ENCODE results near the gene EIF4G3.
A peak's percentile ranks its signal among the peaks of the same experiment; 100 is the strongest.
"Not testable (repeated sequence)": the region's sequence is repeated elsewhere in the genome, so short reads cannot be mapped to it uniquely, and the experiment has no call there.

Gene EIF4G3

DNA sequence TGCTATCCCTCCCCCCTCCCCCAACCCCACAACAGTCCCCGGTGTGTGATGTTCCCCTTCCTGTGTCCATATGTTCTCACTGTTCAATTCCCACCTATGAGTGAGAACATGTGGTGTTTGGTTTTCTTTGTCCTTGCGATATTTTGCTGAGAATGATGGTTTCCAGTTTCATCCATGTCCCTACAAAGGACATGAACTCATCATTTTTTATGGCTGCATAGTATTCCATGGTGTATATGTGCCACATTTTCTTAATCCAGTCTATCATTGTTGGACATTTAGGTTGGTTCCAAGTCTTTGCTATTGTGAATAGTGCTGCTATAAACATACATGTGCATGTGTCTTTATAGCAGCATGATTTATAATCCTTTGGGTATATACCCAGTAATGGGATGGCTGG is 269.2 kb downstream of the EIF4G3 start:
- not testable (repeated sequence) for H2AFZ ChIP-seq (ENCODE audit: low read depth, low read length); H3K27me3 ChIP-seq (ENCODE audit: control insufficient read depth in 1 of 2, insufficient read depth in 1 of 2, low read length in 2 of 2); H3K4me3 ChIP-seq (ENCODE audit: insufficient read depth in 1 of 2, low read depth in 1 of 2, low read length in 2 of 2); H2BK15ac ChIP-seq (ENCODE audit: low read depth, poor library complexity, severe bottlenecking); H2AK5ac ChIP-seq (ENCODE audit: low read length, severe bottlenecking); H3K4me2 ChIP-seq (ENCODE audit: low read length, poor library complexity, severe bottlenecking); H3K9me3 ChIP-seq (ENCODE audit: control insufficient read depth, low read length); H4K91ac ChIP-seq (ENCODE audit: low read length); H3K18ac ChIP-seq (ENCODE audit: low read depth in 1 of 2, low read length in 2 of 2); H3K4me1 ChIP-seq (ENCODE audit: control insufficient read depth, insufficient read depth, low read depth, low read length); DNase-seq; H3K14ac ChIP-seq (ENCODE audit: low read length in 2 of 2); H2BK5ac ChIP-seq (ENCODE audit: low read depth, low read length, poor library complexity, severe bottlenecking); H3K27ac ChIP-seq (ENCODE audit: low read length, poor library complexity, severe bottlenecking); H2BK12ac ChIP-seq (ENCODE audit: low read length in 2 of 2); H3K23ac ChIP-seq (ENCODE audit: low read length in 2 of 2); H4K8ac ChIP-seq (ENCODE audit: low read length); H2BK120ac ChIP-seq (ENCODE audit: low read depth, low read length); H3K9ac ChIP-seq (ENCODE audit: low read length); H3K4ac ChIP-seq (ENCODE audit: low read depth in 1 of 2, low read length in 2 of 2)
- H3K36me3 ChIP-seq (ENCODE audit: control insufficient read depth in 1 of 2, insufficient read depth in 2 of 2, low read depth in 1 of 2, low read length in 2 of 2), result peaks cover 3 to 32% of the 10 kb centered on the region in 2 experiments
- H3K79me1 ChIP-seq (replicated peaks; ENCODE audit: low read length, poor library complexity, severe bottlenecking), result peaks cover 13% of the 10 kb centered on the region
- no CpG with 5 or more reads among the region's 2 CpGs for WGBS

DNA sequence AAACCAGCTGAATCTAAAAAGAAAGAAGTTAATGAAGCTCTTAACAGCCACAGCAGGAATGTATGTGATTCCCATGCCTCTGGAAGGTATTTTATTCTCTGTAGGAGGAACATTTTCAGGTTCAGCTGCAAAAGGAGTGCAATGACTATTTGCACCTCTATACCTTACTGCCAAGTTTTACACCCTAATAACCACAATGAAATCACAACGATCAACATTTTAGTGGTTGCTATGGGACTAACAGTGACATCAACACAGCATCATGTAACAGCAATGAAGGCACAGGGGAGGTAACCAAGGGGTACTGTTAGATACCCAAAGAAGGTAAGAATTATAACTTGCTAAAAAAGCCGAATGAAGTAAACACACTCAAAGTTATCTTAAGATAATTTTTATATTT is 273.3 kb downstream of the EIF4G3 start:
- no peak overlapping the region for H3K9ac ChIP-seq (ENCODE audit: low read length)
- no CpG with 5 or more reads among the region's 2 CpGs for WGBS
- no peak overlapping the region for H4K91ac ChIP-seq (ENCODE audit: low read length)
- no peak overlapping the region for H2BK120ac ChIP-seq (ENCODE audit: low read depth, low read length)
- H3K14ac ChIP-seq (ENCODE audit: low read length in 2 of 2), result no peak overlapping the region
- no peak overlapping the region for H3K27ac ChIP-seq (ENCODE audit: low read length, poor library complexity, severe bottlenecking)
- no peak overlapping the region for H3K4me3 ChIP-seq (ENCODE audit: insufficient read depth in 1 of 2, low read depth in 1 of 2, low read length in 2 of 2)
- no peak overlapping the region for H2BK12ac ChIP-seq (ENCODE audit: low read length in 2 of 2)
- H4K8ac ChIP-seq (ENCODE audit: low read length), result no peak overlapping the region
- no peak overlapping the region for H2BK5ac ChIP-seq (ENCODE audit: low read depth, low read length, poor library complexity, severe bottlenecking)
- no peak overlapping the region for H3K4me2 ChIP-seq (ENCODE audit: low read length, poor library complexity, severe bottlenecking)
- H3K23ac ChIP-seq (ENCODE audit: low read length in 2 of 2), result no peak overlapping the region
- H2AK5ac ChIP-seq (ENCODE audit: low read length, severe bottlenecking), result no peak overlapping the region
- no peaks in the 10 kb centered on the region for H3K4me1 ChIP-seq (ENCODE audit: control insufficient read depth, insufficient read depth, low read depth, low read length)
- H3K27me3 ChIP-seq (ENCODE audit: control insufficient read depth in 1 of 2, insufficient read depth in 1 of 2, low read length in 2 of 2), result no peaks in the 10 kb centered on the region
- no peaks in the 10 kb centered on the region for H3K9me3 ChIP-seq (ENCODE audit: control insufficient read depth, low read length)
- no peak overlapping the region for H3K18ac ChIP-seq (ENCODE audit: low read depth in 1 of 2, low read length in 2 of 2)
- peaks cover 7% of the 10 kb centered on the region for H3K79me1 ChIP-seq (replicated peaks; ENCODE audit: low read length, poor library complexity, severe bottlenecking)
- peaks cover 3 to 34% of the 10 kb centered on the region in 2 experiments for H3K36me3 ChIP-seq (ENCODE audit: control insufficient read depth in 1 of 2, insufficient read depth in 2 of 2, low read depth in 1 of 2, low read length in 2 of 2)
- no peak overlapping the region for H2BK15ac ChIP-seq (ENCODE audit: low read depth, poor library complexity, severe bottlenecking)
- no peak overlapping the region for H2AFZ ChIP-seq (ENCODE audit: low read depth, low read length)
- peak; percentile 26 for DNase-seq
- H3K4ac ChIP-seq (ENCODE audit: low read depth in 1 of 2, low read length in 2 of 2), result no peak overlapping the region

DNA sequence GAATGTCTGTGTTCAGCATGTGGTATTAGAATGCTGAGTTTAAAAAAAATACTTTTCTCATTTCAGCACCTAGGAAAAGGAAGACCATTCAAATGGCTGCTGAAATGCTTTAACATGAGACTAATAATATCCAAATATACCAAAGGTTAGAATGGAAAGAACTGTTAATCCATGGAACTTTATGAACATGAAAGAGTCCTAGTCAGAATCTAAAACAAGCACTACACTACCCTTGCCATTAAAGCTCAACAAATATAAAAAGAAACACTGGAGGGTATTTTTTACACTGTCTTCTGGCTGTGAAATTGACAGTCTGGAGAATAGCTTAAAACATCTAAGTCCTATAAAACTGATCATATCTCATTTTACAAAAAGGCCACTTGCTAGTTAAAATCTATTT is 276.6 kb downstream of the EIF4G3 start:
- H3K27ac ChIP-seq (ENCODE audit: low read length, poor library complexity, severe bottlenecking), result no peak overlapping the region
- no peak overlapping the region for H3K23ac ChIP-seq (ENCODE audit: low read length in 2 of 2)
- peaks cover 1% of the 10 kb centered on the region for H3K4me1 ChIP-seq (ENCODE audit: control insufficient read depth, insufficient read depth, low read depth, low read length)
- no peak overlapping the region for H4K91ac ChIP-seq (ENCODE audit: low read length)
- H3K27me3 ChIP-seq (ENCODE audit: control insufficient read depth in 1 of 2, insufficient read depth in 1 of 2, low read length in 2 of 2), result no peaks in the 10 kb centered on the region
- H2AK5ac ChIP-seq (ENCODE audit: low read length, severe bottlenecking), result no peak overlapping the region
- no peak overlapping the region for H3K14ac ChIP-seq (ENCODE audit: low read length in 2 of 2)
- peaks cover 3 to 39% of the 10 kb centered on the region in 2 experiments for H3K36me3 ChIP-seq (ENCODE audit: control insufficient read depth in 1 of 2, insufficient read depth in 2 of 2, low read depth in 1 of 2, low read length in 2 of 2)
- H3K9me3 ChIP-seq (ENCODE audit: control insufficient read depth, low read length), result no peaks in the 10 kb centered on the region
- no peak overlapping the region for H4K8ac ChIP-seq (ENCODE audit: low read length)
- H3K18ac ChIP-seq (ENCODE audit: low read depth in 1 of 2, low read length in 2 of 2), result no peak overlapping the region
- no peak for DNase-seq
- no peak overlapping the region for H3K4me3 ChIP-seq (ENCODE audit: insufficient read depth in 1 of 2, low read depth in 1 of 2, low read length in 2 of 2)
- H2AFZ ChIP-seq (ENCODE audit: low read depth, low read length), result no peak overlapping the region
- no peak overlapping the region for H3K9ac ChIP-seq (ENCODE audit: low read length)
- H3K79me1 ChIP-seq (replicated peaks; ENCODE audit: low read length, poor library complexity, severe bottlenecking), result peaks cover 8% of the 10 kb centered on the region
- no peak overlapping the region for H3K4ac ChIP-seq (ENCODE audit: low read depth in 1 of 2, low read length in 2 of 2)
- no peak overlapping the region for H3K4me2 ChIP-seq (ENCODE audit: low read length, poor library complexity, severe bottlenecking)
- no peak overlapping the region for H2BK120ac ChIP-seq (ENCODE audit: low read depth, low read length)
- H2BK15ac ChIP-seq (ENCODE audit: low read depth, poor library complexity, severe bottlenecking), result no peak overlapping the region
- no peak overlapping the region for H2BK12ac ChIP-seq (ENCODE audit: low read length in 2 of 2)
- H2BK5ac ChIP-seq (ENCODE audit: low read depth, low read length, poor library complexity, severe bottlenecking), result no peak overlapping the region

DNA sequence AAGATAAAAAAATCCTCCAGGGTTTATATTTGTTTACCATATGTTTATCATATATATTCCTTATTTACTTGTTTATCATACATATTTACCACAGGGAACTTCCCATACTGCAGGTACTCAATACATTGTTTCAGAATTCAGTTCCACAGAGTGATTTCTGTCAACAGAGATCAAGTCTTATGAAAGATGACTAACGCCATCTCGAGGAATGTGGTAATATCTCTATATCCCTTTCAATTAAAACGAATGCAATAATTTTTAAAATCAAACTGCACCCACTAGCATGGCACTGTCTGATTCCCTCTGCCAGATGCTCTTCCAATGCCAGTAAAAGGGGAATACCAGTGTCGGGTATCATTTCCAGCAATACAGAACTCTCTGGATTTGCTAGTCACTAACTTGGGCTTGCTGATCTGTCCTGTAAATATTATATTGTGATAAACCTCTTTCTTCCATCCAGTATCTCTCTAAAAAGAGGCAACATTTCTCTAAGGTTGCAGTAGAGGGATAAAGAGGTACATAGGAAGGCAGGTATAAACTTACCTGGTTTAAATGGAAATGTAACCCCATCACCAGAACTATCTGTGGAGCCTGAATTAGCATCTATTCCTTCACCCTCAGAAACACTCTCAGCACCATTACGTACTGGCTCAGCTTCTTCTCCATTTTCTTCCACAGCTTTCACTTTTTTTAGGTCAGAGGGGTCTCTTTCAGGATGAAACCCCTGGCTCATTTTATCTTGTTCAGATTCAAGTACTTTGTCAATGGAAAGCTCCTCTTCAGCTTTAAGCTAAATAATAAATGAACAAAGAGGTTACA is 277.3 kb downstream of the EIF4G3 start:
- no peak overlapping the region for H3K23ac ChIP-seq (ENCODE audit: low read length in 2 of 2)
- H2BK5ac ChIP-seq (ENCODE audit: low read depth, low read length, poor library complexity, severe bottlenecking), result no peak overlapping the region
- H3K27ac ChIP-seq (ENCODE audit: low read length, poor library complexity, severe bottlenecking), result no peak overlapping the region
- H3K4me1 ChIP-seq (ENCODE audit: control insufficient read depth, insufficient read depth, low read depth, low read length), result peaks cover 1% of the 10 kb centered on the region
- no peak overlapping the region for H2AK5ac ChIP-seq (ENCODE audit: low read length, severe bottlenecking)
- H4K91ac ChIP-seq (ENCODE audit: low read length), result no peak overlapping the region
- H3K4me3 ChIP-seq (ENCODE audit: insufficient read depth in 1 of 2, low read depth in 1 of 2, low read length in 2 of 2), result no peak overlapping the region
- no peak overlapping the region for H2BK12ac ChIP-seq (ENCODE audit: low read length in 2 of 2)
- no peak overlapping the region for H3K4me2 ChIP-seq (ENCODE audit: low read length, poor library complexity, severe bottlenecking)
- H3K9ac ChIP-seq (ENCODE audit: low read length), result no peak overlapping the region
- H2BK120ac ChIP-seq (ENCODE audit: low read depth, low read length), result no peak overlapping the region
- H3K79me1 ChIP-seq (replicated peaks; ENCODE audit: low read length, poor library complexity, severe bottlenecking), result peaks cover 8% of the 10 kb centered on the region
- H3K27me3 ChIP-seq (ENCODE audit: control insufficient read depth in 1 of 2, insufficient read depth in 1 of 2, low read length in 2 of 2), result no peaks in the 10 kb centered on the region
- no peak overlapping the region for H3K4ac ChIP-seq (ENCODE audit: low read depth in 1 of 2, low read length in 2 of 2)
- no peak overlapping the region for H4K8ac ChIP-seq (ENCODE audit: low read length)
- H3K36me3 ChIP-seq (ENCODE audit: control insufficient read depth in 1 of 2, insufficient read depth in 2 of 2, low read depth in 1 of 2, low read length in 2 of 2), result peaks cover 2 to 40% of the 10 kb centered on the region in 2 experiments
- no peak overlapping the region for H3K14ac ChIP-seq (ENCODE audit: low read length in 2 of 2)
- no peaks in the 10 kb centered on the region for H3K9me3 ChIP-seq (ENCODE audit: control insufficient read depth, low read length)
- no peak overlapping the region for H2BK15ac ChIP-seq (ENCODE audit: low read depth, poor library complexity, severe bottlenecking)
- no peak overlapping the region for H3K18ac ChIP-seq (ENCODE audit: low read depth in 1 of 2, low read length in 2 of 2)
- no peak overlapping the region for H2AFZ ChIP-seq (ENCODE audit: low read depth, low read length)
- DNase-seq, result no peak
- 92% methylated on average over 4 of the region's 5 CpGs for WGBS

Data from mesenchymal stem cell (in vitro differentiated cells and primary cell).